PC-9 (cell line): ENCODE data around the gene ZSCAN9. TPM values are rescaled to one million over a fixed set of nuclear protein-coding genes. Genes with fewer than 3 reads are reported as not detected.

Experiments used
- BruUV-seq: library from RNA; stranded (reverse); fragments of 400-500 nt; replicated peaks from 2 replicates; lab custom pipeline; 2021; lab: Mats Ljungman, UMichigan
- CTCF ChIA-PET: fragments of 300-600 bp; sonication (Branson Sonifier 250); formaldehyde crosslinking; loops from one replicate; lab custom pipeline; 2022; ENCODE audit warnings: antibody characterized with exemption; lab: Charles Lee
- POLR2A ChIA-PET: fragments of 300-600 bp; sonication (Branson Sonifier 250); formaldehyde crosslinking; loops from one replicate; lab custom pipeline; 2022; ENCODE audit warnings: antibody characterized with exemption; ENCODE audit not compliant: unreplicated experiment; lab: Charles Lee
- DNase-seq, 2 experiments: peaks; one replicate each; pipeline versions ENCODE4 v3.0.0 to v3.0.0-alpha.2; 2015 to 2022; ENCODE audit warnings: mixed read lengths in 1 of 2
- H2AFZ ChIP-seq: fragments of 200-600 bp; sonication (generic); 2 replicates; pipeline ENCODE4 v1.8.1; 2017; ENCODE audit warnings: antibody characterized with exemption
- H3F3A ChIP-seq: fragments of 200-600 bp; sonication (generic); 2 replicates; pipeline ENCODE4 v1.8.1; 2017; ENCODE audit warnings: antibody characterized with exemption, mild to moderate bottlenecking, low read depth; ENCODE audit not compliant: insufficient read depth
- H3K27ac ChIP-seq: fragments of 200-600 bp; sonication (generic); 2 replicates; pipeline ENCODE4 v1.6.1; 2016; ENCODE audit warnings: mixed run types
- H3K27me3 ChIP-seq: fragments of 200-600 bp; sonication (generic); 2 replicates; pipeline ENCODE4 v1.6.1; 2016; ENCODE audit warnings: low read depth, mixed run types; ENCODE audit not compliant: insufficient read depth
- H3K36me3 ChIP-seq: fragments of 200-600 bp; sonication (generic); 2 replicates; pipeline ENCODE4 v1.6.1; 2016; ENCODE audit warnings: low read depth, mixed run types
- H3K4me1 ChIP-seq: fragments of 200-600 bp; sonication (generic); replicated peaks from 2 replicates; pipeline ENCODE4 v1.6.1; 2016; ENCODE audit warnings: mixed run types; ENCODE audit not compliant: insufficient read depth
- H3K4me2 ChIP-seq: fragments of 200-600 bp; sonication (generic); 2 replicates; pipeline ENCODE4 v1.6.1; 2017; ENCODE audit warnings: mixed run types
- H3K4me3 ChIP-seq: fragments of 200-600 bp; sonication (generic); 2 replicates; pipeline ENCODE4 v1.6.1; 2016; ENCODE audit warnings: mixed run types
- H3K79me2 ChIP-seq: fragments of 200-600 bp; sonication (generic); 2 replicates; pipeline ENCODE4 v1.6.1; 2017; ENCODE audit warnings: low read depth, mixed run types
- H3K9me2 ChIP-seq: fragments of 200-600 bp; sonication (generic); 2 replicates; pipeline ENCODE4 v1.8.1; 2017; ENCODE audit warnings: mild to moderate bottlenecking; ENCODE audit not compliant: insufficient read depth
- H3K9me3 ChIP-seq: fragments of 200-600 bp; sonication (generic); 2 replicates; pipeline ENCODE4 v1.8.1; 2016; ENCODE audit warnings: low read depth; ENCODE audit not compliant: insufficient read depth
- H4K20me1 ChIP-seq: fragments of 200-600 bp; sonication (generic); 2 replicates; pipeline ENCODE4 v1.8.1; 2017; ENCODE audit not compliant: insufficient read depth
- CTCF ChIP-seq: fragments of 200-600 bp; sonication (generic); conservative IDR thresholded peaks from 2 replicates; pipeline ENCODE4 v1.6.1; 2017; ENCODE audit warnings: mixed run types, antibody characterized with exemption, mild to moderate bottlenecking, moderate library complexity
- EZH2 ChIP-seq: fragments of 200-600 bp; sonication (generic); IDR thresholded peaks from 2 replicates; pipeline ENCODE4 v1.8.0; 2017; ENCODE audit warnings: antibody characterized with exemption, low read depth
- intact Hi-C: fragments of 100-400 bp; cut with micrococcal nuclease; formaldehyde crosslinking; loops from one replicate; pipeline ENCODE4 v1.10.0; 2022; ENCODE audit not compliant: unreplicated experiment
- total RNA-seq: library from RNA; stranded (reverse); gene quantifications from 2 replicates; pipeline ENCODE4 v1.2.3, GENCODE V29; 2021

The ZSCAN9 gene
- total RNA-seq, 1 experiment from 2014 or later: 20.4 TPM

DNA sequence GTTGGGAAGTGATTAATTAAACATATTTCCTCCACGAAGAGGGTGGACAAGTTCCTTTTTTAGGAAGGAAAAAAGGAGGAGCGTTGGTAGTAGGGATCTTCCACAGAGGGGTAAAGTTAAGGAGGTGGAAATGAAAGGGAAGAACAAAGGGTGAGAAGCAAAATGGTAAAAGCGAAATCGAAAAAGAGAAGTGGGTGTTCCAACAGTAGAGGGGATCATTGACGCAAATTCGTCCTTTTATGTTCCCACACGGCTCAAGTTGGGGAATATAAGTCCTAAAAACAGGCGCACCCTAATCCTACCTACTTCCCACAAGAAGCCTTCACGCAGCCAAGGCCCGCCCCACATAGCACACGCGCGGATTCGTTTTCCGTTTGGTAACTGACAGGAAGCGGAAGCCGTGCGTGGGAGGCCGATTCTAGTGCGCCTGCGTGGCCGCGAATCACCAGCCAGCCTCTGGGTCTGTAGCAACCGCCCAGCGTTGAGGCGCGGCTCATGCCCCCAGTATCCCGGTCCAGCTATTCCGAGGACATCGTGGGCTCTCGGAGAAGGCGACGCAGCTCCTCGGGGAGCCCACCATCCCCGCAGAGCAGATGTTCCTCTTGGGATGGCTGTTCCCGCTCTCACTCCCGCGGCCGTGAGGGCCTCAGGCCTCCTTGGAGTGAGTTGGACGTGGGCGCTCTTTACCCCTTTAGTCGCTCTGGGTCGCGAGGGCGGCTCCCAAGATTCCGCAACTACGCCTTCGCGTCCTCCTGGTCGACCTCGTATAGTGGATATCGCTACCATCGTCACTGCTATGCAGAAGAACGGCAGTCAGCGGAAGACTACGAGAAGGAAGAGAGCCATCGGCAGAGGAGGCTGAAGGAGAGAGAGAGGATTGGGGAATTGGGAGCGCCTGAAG lies 34.1 kb downstream of the ZSCAN9 start, which contains the start of gene NKAPL:
NKAPL (plus strand) TSS at position 421 of the 901 bp plus-strand sequence; CDS start at position 496, 75 bp downstream.
- Histone ChIP-seq H3K36me3 (no peaks in the 10 kb centered on the region), H3F3A (no peaks in the 10 kb centered on the region), H3K4me2 (no peak within 1 kb of the TSS), H4K20me1 (no peaks in the 10 kb centered on the region), H3K9me3 (no peaks in the 10 kb centered on the region), H3K27ac (no peak within 1 kb of the TSS), H3K79me2 (no peaks in the 10 kb centered on the region), H3K9me2 (no peaks in the 10 kb centered on the region; the same call in 1 of the 2 replicates), H3K4me3 (no peak within 1 kb of the TSS), H2AFZ (0 out of 2 replicates have a peak within 1 kb of the TSS, but pooled peaks have one; percentile 43), H3K27me3 (no peaks in the 10 kb centered on the region), H3K4me1 (no peaks in the 10 kb centered on the region)
- no peak for DNase-seq
- CTCF ChIA-PET: no interaction called here
- TF ChIP-seq CTCF: no peak
- no peak for TF ChIP-seq EZH2
- intact Hi-C loops: no loop called here
- BruUV-seq: no TSS peak
- POLR2A ChIA-PET: no interaction called here

GRCh38 chr6:28263922-28264321 lies 38.8 kb downstream of the ZSCAN9 start:
- CTCF ChIA-PET: no interaction called here
- intact Hi-C loops: no loop called here
- no peak overlapping the region for H3K27ac ChIP-seq
- no peaks in the 10 kb centered on the region for H3K9me2 ChIP-seq
- H3K4me3 ChIP-seq: no peak overlapping the region
- no peak overlapping the region for H2AFZ ChIP-seq
- DNase-seq: no peak
- H3K4me1 ChIP-seq: peaks cover 19% of the 10 kb centered on the region
- peaks cover 12% of the 10 kb centered on the region for H3K79me2 ChIP-seq
- H3K36me3 ChIP-seq: no peaks in the 10 kb centered on the region
- no peaks in the 10 kb centered on the region for H3K27me3 ChIP-seq
- H3K9me3 ChIP-seq: no peaks in the 10 kb centered on the region
- peaks cover 5% of the 10 kb centered on the region; the same call in 1 of the 2 replicates for H3F3A ChIP-seq
- no peaks in the 10 kb centered on the region for H4K20me1 ChIP-seq
- TF ChIP-seq CTCF: no peak
- no peak for TF ChIP-seq EZH2
- POLR2A ChIA-PET: no interaction called here
- H3K4me2 ChIP-seq: no peak overlapping the region
- no TSS peak for BruUV-seq

DNA sequence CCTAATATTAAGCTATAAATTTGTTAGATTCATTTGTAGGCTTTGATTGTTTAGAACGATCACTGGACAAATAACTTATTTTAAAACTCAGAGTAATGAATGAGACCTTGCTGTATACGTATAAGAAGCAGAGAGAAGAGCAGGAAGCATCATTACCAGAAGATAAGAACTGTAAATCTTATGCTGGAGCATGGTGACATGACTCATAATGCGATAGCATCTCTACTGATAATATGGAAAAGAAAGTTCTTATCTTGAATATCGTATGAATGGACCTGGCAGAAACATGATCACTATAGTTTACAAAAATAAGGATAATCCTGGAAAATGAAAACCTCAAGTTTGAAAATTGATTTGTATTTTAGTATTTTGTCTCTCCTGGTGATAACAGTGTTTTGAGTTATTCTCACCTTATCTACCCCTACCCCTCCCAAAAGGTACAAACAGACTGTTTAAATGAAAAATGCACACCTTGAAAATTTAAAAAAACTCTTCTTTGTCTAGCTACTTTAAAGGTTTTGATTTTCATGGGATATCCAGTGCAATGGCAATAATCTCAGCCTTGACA lies 39.8 kb downstream of the ZSCAN9 start:
- BruUV-seq: no TSS peak
- Histone ChIP-seq H4K20me1 (no peaks in the 10 kb centered on the region), H3K36me3 (no peaks in the 10 kb centered on the region), H3K4me1 (peaks cover 28% of the 10 kb centered on the region), H3K9me2 (no peaks in the 10 kb centered on the region), H3K4me3 (no peak overlapping the region), H3K79me2 (peaks cover 12% of the 10 kb centered on the region), H3K27ac (no peak overlapping the region), H3F3A (peaks cover 11% of the 10 kb centered on the region), H3K27me3 (no peaks in the 10 kb centered on the region), H3K9me3 (no peaks in the 10 kb centered on the region), H2AFZ (no peak overlapping the region), H3K4me2 (no peak overlapping the region)
- intact Hi-C loops: loop anchor here (5.0 kb wide), 1 partner anchor 92 kb away; no protein-coding TSS in a partner anchor
- ChIA-PET CTCF (interaction anchor here (0.6 kb wide), 1 partner anchor 159 kb away, joined by 5 read pairs; no protein-coding TSS in a partner anchor), POLR2A (interaction anchor here (0.7 kb wide), 1 partner anchor 171 kb away, joined by 7 read pairs; no protein-coding TSS in a partner anchor)
- DNase-seq: no peak
- TF ChIP-seq EZH2 (no peak), CTCF (no peak)
